Left forelimb (tissue), 1 donor: ENCODE data around the gene RBM7.

Experiments used
- DNase-seq: peaks from one replicate; pipeline ENCODE4 v3.0.0-alpha.2; 2018; ENCODE audit warnings: low spot score

The RBM7 gene

GRCh38 chr11:114397349-114397982 lies 3.0 kb upstream of the RBM7 start:
- no peak for DNase-seq

DNA sequence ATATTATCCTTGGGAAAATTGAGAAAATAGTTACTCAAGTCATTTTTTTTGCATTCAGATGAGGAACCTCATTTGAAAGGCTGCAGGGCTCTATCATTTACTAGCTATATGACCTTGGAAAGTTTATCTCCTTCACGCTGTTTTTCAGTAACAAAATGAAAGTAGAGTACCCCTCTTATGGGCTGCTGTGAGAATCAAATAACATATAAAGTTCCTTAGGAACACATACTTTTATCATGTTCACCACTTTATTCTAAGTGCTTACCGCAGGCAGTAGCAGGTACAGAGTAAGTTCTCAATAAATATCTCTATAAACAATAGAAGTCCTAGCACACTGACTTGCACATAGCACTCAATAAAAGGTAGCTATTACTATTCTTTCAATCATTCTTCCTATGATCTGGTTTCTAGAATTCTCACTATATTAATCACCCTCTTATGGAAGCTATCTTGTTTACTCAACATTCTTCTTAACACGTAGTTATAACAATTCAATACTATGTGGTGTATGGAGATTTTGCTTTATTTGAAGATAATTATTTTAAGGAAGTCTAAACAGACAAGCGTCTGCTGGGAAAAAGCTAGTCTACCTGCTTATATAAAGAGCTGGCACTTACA lies 2.1 kb upstream of the RBM7 start:
- no peak for DNase-seq

- no peak for DNase-seq
These were observed 813 bp upstream of the RBM7 start for GRCh38 chr11:114399490-114400215.

- DNase-seq = no peak
These were observed 403 bp downstream of the RBM7 start for GRCh38 chr11:114400915-114401223.

DNA sequence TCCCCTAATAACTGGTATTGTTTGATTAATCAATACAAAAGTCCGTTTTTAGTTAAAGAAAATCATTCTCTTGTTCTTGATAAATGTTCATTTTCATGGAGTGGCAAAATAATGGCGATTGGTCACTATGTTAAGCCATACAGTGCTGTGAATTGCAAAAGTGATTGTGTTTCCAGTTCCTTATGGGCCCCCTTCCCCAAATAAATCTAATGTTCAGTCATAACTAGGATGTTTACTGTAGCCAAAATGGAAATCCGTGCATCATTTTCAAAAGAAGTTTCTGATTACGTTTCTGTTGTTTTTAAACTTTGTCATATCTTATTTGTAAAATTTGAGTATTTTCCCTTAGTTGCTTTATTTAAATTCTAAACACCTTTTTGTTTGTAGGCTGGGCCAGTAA lies 845 bp downstream of the RBM7 start:
- DNase-seq = no peak

- no peak for DNase-seq
These were observed 12.5 kb downstream of the RBM7 start for GRCh38 chr11:114412946-114413345.

- no peak for DNase-seq
These were observed 13.5 kb downstream of the RBM7 start for GRCh38 chr11:114413958-114414357.

DNA sequence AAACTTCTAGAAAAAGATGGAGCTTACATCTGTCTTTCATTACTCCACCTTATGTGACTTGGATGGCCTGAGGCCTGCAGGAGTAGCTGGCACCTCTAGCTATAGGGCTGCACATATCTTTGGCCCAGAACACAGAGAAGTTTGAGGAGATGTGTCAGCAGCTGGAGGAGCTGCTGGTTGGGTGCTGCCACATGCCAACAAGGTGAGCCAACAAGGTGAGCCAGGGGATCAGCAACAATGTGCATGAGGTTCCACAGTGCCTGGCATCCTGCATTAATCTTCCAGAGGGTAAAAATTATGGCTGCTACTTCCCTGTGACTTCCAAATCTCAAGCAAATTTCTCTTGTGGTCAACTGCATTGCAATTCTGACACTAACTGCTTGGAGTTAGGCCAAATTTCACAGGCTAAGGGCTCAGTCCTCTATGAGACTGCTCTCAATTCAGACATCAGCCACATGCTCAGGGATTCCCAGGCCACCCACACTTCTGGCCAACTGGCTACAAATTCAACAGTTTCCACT lies 16.0 kb downstream of the RBM7 start:
- DNase-seq = no peak

GRCh38 chr11:114426280-114426679 lies 25.8 kb downstream of the RBM7 start:
- DNase-seq = no peak

GRCh38 chr11:114430290-114430689 lies 29.8 kb downstream of the RBM7 start:
- DNase-seq = no peak

DNA sequence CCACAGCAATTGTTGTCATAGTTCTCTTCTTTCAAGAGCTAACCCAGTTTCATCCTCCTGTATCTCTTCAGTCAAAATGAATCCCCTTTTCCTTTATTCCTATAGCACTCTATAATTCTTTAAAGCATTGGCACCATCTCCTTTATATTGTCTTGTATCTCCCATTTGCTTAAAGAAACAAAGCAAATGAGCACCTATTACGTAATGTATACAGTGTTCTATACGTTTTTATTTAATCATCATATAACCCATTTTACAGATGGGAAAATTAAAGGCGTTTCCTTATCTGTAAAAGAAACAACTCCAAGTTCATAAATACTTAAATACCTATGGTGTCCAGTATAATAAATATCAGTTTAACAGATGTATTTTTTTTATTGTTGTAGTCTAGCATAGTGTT lies 32.4 kb downstream of the RBM7 start:
- DNase-seq = no peak

- no peak for DNase-seq
These were observed 32.9 kb downstream of the RBM7 start for GRCh38 chr11:114433376-114433775.

DNA sequence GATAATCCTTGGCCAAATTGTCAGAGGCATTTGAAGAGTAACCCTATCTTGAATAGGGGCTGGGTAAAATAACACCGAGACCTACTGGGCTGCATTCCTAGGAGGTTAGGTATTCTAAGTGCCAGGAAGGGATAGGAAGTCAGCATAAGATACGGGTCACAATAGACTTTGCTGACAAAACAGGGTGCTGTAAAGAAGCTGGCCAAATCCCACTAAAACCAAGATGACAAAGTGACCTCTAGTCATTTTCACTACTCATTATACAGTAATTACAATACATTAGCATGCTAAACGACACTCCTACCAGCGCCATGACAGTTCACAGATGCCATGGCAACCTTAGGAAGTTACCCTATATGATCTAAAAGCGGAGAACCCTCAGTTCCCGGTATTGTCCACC lies 37.8 kb downstream of the RBM7 start:
- no peak for DNase-seq

DNA sequence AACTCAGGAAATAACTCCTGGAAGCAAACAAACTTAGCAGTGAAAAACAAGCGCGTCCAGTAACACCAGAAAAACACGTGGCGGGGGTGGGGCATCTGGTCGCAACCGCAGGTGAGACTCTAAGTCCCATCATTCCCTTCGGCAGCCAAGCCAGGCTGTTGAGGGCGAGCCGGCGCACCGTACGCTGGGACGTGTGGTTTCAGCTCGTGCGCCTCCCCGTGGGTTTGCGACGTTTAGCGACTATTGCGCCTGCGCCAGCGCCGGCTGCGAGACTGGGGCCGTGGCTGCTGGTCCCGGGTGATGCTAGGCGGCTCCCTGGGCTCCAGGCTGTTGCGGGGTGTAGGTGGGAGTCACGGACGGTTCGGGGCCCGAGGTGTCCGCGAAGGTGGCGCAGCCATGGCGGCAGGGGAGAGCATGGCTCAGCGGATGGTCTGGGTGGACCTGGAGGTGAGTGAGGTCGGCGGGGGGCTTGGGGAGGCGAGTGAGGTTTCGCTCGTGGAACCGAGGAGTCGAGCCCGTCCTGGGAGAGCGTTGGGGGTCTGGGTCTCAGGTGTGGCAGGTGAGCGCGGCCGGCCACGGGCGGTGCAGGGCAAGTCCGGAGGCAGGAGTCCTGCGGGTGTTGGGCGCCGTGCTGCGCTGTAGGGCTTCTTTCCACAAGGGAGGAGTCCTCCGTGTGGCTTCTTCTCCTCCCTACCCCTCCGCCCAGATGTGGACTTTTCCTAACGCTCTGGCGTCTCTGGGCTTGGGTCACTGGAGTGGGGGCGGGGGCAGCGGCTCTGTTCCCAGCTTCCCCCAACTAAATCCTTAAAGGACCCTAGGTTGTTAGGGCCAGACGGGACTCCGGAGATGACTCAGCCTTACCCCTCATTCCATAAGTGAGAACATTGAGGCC lies 39.0 kb downstream of the RBM7 start, which contains the start of gene REXO2:
TSS of gene REXO2 (plus strand) at position 239 of the 892 bp plus-strand sequence. CDS start at position 301, 62 bp downstream.
- peak; percentile 95 for DNase-seq

- no peak for DNase-seq
These were observed 39.8 kb downstream of the RBM7 start for GRCh38 chr11:114440121-114440860.

DNA sequence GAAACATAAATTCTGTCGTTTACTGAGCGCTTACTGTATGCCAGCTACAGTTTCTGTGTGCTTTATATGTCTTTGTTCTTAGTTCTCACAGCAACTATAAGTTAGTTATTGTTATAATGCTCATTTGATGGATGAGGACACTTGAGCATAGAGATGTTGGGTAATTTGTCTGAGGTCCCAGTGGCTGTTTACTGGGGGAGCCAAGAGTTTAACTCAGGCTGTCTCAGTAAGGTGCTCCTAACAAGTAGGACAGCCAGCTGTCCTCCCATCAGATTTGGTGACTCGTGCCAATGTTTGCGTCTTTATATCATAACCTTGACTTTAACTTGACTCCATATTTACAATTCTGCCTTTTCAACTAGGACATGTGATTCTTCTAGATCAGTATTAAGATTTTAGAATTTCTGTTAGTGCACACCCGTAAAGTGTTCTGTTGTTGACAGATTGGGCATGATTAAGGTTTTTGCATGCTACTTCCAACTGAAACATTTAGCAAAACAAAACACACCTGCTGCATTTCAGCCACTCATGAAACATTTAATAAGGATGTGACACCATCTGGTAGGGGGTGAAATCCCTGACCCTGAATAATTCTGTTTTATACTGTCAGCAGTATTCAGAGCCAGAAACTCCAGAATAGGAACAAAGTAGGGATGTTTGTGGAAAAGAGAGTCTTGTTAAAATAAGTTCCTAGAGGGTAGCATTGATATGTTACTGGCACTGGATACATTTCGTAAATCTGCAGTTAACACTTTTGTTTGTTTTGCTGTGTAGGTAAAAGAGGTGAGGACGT lies 40.7 kb downstream of the RBM7 start:
- no peak for DNase-seq

DNA sequence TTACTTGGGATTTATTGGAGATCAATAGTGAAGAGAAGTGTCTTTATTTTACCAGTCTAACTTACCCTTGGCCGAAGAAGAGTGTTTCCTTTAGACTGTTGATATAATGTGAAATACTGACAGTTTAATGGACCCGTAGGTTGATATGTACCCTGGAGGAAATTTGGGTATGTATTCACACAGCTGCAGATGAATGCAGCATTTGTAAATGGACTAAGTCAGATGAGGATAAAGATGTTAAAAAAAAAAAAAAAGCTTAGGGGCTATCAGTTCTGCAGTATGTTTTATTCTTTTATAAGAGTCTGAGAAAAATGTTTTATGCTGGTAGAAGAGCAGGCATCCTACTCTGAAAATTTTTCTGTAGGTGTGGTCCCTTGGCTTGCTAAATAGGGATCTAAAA lies 41.5 kb downstream of the RBM7 start:
- DNase-seq = no peak

GRCh38 chr11:114442536-114442935 lies 42.1 kb downstream of the RBM7 start:
- no peak for DNase-seq

DNA sequence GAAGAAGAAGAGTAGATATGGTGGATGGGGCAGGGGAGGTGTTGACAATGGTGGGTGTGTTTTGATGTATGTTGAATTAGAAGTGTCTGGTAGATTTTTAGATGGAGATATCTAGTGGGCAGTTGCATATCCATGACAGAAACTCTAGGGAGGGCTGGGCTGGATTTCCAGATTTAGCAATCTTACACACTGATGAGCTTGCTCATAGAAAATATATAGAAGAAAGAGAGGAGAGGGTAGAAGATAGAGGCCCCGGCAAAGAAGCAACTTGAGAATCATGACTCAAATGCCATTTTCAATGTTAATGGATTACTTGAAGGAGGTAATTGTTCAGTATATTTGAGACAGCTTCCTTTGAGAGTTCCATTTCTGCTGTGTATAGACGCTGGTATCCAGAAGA lies 47.0 kb downstream of the RBM7 start:
- DNase-seq = no peak

GRCh38 chr11:114447892-114448291 lies 47.4 kb downstream of the RBM7 start:
- no peak for DNase-seq
